ENCODE measurements around the gene MYH11.
A peak's percentile ranks its signal among the peaks of the same experiment; 100 is the strongest.
"Not testable (repeated sequence)": the region's sequence is repeated elsewhere in the genome, so short reads cannot be mapped to it uniquely, and the experiment has no call there.

The MYH11 gene

GRCh38 chr16:15817446-15817845 lies 39.4 kb downstream of the MYH11 start:
- no peak for TF ChIP-seq CTCF (IDR thresholded peaks at IDR 0.05; ENCODE audit: poor library complexity, severe bottlenecking)
- H3K9me3 ChIP-seq (ENCODE audit: severe bottlenecking), result no peaks in the 10 kb centered on the region
- no peak overlapping the region for H3K27ac ChIP-seq (ENCODE audit: poor library complexity, severe bottlenecking)
- no peaks in the 10 kb centered on the region for H3K36me3 ChIP-seq (ENCODE audit: low read depth)
- peaks cover 3% of the 10 kb centered on the region for H3K27me3 ChIP-seq (ENCODE audit: insufficient read depth, poor library complexity, severe bottlenecking)
- no peak for DNase-seq (ENCODE audit: low spot score)
- no peaks in the 10 kb centered on the region for H3K4me1 ChIP-seq (ENCODE audit: insufficient read depth, poor library complexity, severe bottlenecking)
- ATAC-seq (ENCODE audit: low read depth), result no peak
- no peak overlapping the region for H3K4me3 ChIP-seq (ENCODE audit: severe bottlenecking)

- ATAC-seq (ENCODE audit: low read depth) (no peak), DNase-seq (ENCODE audit: low spot score) (no peak)
- H3K27me3 ChIP-seq (ENCODE audit: insufficient read depth, poor library complexity, severe bottlenecking), result peaks cover 3% of the 10 kb centered on the region
- H3K27ac ChIP-seq (ENCODE audit: poor library complexity, severe bottlenecking), result no peak overlapping the region
- no peaks in the 10 kb centered on the region for H3K36me3 ChIP-seq (ENCODE audit: low read depth)
- no peaks in the 10 kb centered on the region for H3K9me3 ChIP-seq (ENCODE audit: severe bottlenecking)
- H3K4me1 ChIP-seq (ENCODE audit: insufficient read depth, poor library complexity, severe bottlenecking), result no peaks in the 10 kb centered on the region
- no peak for TF ChIP-seq CTCF (IDR thresholded peaks at IDR 0.05; ENCODE audit: poor library complexity, severe bottlenecking)
- H3K4me3 ChIP-seq (ENCODE audit: severe bottlenecking), result no peak overlapping the region
Observed at GRCh38 chr16:15816228-15816627, 40.6 kb downstream of the MYH11 start.

- H3K36me3 ChIP-seq (ENCODE audit: low read depth); H3K4me1 ChIP-seq (ENCODE audit: insufficient read depth, poor library complexity, severe bottlenecking); H3K9me3 ChIP-seq (ENCODE audit: severe bottlenecking); H3K4me3 ChIP-seq (ENCODE audit: severe bottlenecking); DNase-seq (ENCODE audit: low spot score); H3K27me3 ChIP-seq (ENCODE audit: insufficient read depth, poor library complexity, severe bottlenecking); H3K27ac ChIP-seq (ENCODE audit: poor library complexity, severe bottlenecking); ATAC-seq (ENCODE audit: low read depth): not testable (repeated sequence)
Observed at GRCh38 chr16:15812401-15812750, 44.5 kb downstream of the MYH11 start.

- Histone ChIP-seq H3K27me3 (ENCODE audit: insufficient read depth, poor library complexity, severe bottlenecking) (peaks cover 3% of the 10 kb centered on the region), H3K27ac (ENCODE audit: poor library complexity, severe bottlenecking) (no peak overlapping the region), H3K36me3 (ENCODE audit: low read depth) (no peaks in the 10 kb centered on the region), H3K9me3 (ENCODE audit: severe bottlenecking) (no peaks in the 10 kb centered on the region), H3K4me3 (ENCODE audit: severe bottlenecking) (no peak overlapping the region), H3K4me1 (ENCODE audit: insufficient read depth, poor library complexity, severe bottlenecking) (no peaks in the 10 kb centered on the region)
- ATAC-seq (ENCODE audit: low read depth), result peak; percentile 96
- TF ChIP-seq CTCF (IDR thresholded peaks at IDR 0.05; ENCODE audit: poor library complexity, severe bottlenecking), result no peak
- no peak for DNase-seq (ENCODE audit: low spot score)
Observed at GRCh38 chr16:15811481-15812400, 45.1 kb downstream of the MYH11 start.

- Histone ChIP-seq H3K36me3 (ENCODE audit: low read depth) (no peaks in the 10 kb centered on the region), H3K9me3 (ENCODE audit: severe bottlenecking) (no peaks in the 10 kb centered on the region), H3K27ac (ENCODE audit: poor library complexity, severe bottlenecking) (no peak overlapping the region), H3K4me3 (ENCODE audit: severe bottlenecking) (no peak overlapping the region), H3K27me3 (ENCODE audit: insufficient read depth, poor library complexity, severe bottlenecking) (peaks cover 3% of the 10 kb centered on the region), H3K4me1 (ENCODE audit: insufficient read depth, poor library complexity, severe bottlenecking) (no peaks in the 10 kb centered on the region)
- no peak for ATAC-seq (ENCODE audit: low read depth)
- DNase-seq (ENCODE audit: low spot score), result no peak
- TF ChIP-seq CTCF (IDR thresholded peaks at IDR 0.05; ENCODE audit: poor library complexity, severe bottlenecking), result no peak
Observed at GRCh38 chr16:15810949-15811348, 45.9 kb downstream of the MYH11 start.

All from RWPE2 (cell line).